Measurements from ENCODE around the gene NTHL1.

- TF ChIP-seq, protein P1, sequence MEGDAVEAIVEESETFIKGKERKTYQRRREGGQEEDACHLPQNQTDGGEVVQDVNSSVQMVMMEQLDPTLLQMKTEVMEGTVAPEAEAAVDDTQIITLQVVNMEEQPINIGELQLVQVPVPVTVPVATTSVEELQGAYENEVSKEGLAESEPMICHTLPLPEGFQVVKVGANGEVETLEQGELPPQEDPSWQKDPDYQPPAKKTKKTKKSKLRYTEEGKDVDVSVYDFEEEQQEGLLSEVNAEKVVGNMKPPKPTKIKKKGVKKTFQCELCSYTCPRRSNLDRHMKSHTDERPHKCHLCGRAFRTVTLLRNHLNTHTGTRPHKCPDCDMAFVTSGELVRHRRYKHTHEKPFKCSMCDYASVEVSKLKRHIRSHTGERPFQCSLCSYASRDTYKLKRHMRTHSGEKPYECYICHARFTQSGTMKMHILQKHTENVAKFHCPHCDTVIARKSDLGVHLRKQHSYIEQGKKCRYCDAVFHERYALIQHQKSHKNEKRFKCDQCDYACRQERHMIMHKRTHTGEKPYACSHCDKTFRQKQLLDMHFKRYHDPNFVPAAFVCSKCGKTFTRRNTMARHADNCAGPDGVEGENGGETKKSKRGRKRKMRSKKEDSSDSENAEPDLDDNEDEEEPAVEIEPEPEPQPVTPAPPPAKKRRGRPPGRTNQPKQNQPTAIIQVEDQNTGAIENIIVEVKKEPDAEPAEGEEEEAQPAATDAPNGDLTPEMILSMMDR (conservative IDR thresholded peaks at IDR 0.05; ENCODE audit: low read depth in 2 of 2), result no peak
- no peak for TF ChIP-seq ETS1 (IDR thresholded peaks at IDR 0.05)
- no peak for TF ChIP-seq EZH2phosphoT487 (IDR thresholded peaks at IDR 0.05; ENCODE audit: unreplicated experiment)
- no peak for TF ChIP-seq EZH2 (IDR thresholded peaks at IDR 0.05; ENCODE audit: low read depth, unreplicated experiment)
- no peak for TF ChIP-seq POLR2AphosphoS5 (IDR thresholded peaks at IDR 0.05; ENCODE audit: low read depth)
- TF ChIP-seq, protein P2, sequence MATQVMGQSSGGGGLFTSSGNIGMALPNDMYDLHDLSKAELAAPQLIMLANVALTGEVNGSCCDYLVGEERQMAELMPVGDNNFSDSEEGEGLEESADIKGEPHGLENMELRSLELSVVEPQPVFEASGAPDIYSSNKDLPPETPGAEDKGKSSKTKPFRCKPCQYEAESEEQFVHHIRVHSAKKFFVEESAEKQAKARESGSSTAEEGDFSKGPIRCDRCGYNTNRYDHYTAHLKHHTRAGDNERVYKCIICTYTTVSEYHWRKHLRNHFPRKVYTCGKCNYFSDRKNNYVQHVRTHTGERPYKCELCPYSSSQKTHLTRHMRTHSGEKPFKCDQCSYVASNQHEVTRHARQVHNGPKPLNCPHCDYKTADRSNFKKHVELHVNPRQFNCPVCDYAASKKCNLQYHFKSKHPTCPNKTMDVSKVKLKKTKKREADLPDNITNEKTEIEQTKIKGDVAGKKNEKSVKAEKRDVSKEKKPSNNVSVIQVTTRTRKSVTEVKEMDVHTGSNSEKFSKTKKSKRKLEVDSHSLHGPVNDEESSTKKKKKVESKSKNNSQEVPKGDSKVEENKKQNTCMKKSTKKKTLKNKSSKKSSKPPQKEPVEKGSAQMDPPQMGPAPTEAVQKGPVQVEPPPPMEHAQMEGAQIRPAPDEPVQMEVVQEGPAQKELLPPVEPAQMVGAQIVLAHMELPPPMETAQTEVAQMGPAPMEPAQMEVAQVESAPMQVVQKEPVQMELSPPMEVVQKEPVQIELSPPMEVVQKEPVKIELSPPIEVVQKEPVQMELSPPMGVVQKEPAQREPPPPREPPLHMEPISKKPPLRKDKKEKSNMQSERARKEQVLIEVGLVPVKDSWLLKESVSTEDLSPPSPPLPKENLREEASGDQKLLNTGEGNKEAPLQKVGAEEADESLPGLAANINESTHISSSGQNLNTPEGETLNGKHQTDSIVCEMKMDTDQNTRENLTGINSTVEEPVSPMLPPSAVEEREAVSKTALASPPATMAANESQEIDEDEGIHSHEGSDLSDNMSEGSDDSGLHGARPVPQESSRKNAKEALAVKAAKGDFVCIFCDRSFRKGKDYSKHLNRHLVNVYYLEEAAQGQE (IDR thresholded peaks at IDR 0.05; ENCODE audit: unreplicated experiment), result no peak
These were observed 31.7 kb upstream of the NTHL1 start for GRCh38 chr16:2079311-2079800.

Data from GM23338 (cell line).